GM19035 (cell line): ENCODE data around the gene DDA1.

Experiments
- ATAC-seq: cut with Tn5 transposase; IDR thresholded peaks from one replicate; pipeline ENCODE4 v1.9.1; 2021; ENCODE audit not compliant: unreplicated experiment

Gene DDA1

DNA sequence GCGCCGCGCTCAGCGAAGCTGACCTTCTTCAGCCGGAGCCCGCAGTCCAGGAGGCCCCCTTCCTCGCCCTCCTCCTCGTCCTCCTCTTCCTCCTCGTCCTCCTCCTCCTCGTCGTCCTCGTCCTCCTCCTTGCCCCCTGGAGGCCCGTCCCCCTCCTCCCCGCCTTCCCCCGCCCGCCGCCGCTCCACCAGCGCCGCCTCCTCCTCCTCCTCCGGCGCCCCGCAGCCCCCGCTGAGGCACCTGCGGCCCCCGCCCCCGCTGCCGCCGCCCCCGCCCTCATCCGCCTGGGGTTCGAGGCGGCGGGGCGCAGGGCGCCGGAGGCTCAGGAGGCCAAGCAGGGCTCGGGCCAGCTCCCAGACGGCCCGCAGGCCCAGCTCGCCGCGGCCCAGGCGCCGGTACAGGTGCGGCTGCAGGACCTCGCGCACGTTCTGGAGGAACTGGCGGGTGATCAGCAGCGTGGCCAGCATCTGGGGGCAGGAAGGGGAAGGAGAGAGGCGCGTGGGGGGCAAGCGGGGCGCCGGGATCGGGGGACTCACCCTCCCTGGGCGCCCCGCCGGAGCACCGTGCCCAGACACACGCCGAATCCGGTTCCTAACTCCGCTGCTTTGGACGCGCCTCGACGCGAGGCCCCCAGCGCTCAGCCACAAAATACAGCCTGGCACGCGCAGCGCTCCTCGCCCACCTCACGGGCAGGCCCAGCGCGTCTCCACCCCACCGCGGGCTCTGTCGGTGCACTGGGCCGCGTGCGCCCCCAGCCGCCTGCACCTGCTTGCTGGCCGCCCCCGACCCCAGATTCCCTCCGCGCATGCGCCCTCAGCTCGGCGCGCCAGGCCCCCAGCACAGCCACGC lies 19.4 kb downstream of the DDA1 start:
- ATAC-seq, result no peak

DNA sequence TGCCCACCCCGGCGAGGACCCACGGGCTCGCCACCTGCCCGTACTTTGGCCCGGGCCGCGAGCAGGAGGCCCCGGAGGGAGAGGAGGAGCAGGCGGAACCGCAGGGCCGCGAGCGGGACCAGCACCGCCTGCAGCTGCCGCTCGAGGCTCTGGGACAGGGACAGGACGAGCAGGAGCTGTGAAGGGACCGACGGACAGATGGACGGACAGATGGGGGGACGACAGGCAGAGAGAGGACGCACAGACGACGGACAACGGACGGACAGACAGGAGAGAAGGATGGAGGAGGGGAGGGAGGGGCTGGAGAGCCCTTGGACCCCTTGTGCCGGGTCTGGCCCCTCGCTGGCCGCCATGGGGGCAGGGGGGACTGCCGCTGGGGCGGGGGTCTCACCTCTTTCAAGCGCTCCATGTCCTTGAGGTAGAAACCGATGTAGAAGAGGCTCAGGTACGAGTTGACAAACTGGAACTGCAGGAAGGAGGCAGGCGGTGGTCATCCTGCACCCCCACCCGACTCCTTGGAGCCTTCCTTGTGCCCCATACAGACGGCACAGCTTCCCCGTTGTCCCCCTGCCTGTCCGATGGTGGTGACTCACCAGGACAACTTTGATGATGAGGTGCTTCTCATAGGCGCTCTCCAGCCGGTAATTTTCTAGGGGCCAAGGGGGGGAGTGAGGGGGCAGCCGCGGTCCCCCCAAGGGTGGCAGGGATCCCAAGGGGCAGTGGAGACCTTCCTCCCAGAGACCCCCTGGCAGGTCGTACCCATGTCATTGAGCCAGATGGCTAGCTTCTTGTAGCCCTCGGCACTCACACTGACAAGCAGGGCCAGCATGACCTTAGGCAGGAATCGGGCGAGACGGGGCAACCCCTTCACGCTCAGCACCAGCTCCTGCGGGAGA lies 20.3 kb downstream of the DDA1 start:
- ATAC-seq, result no peak

DNA sequence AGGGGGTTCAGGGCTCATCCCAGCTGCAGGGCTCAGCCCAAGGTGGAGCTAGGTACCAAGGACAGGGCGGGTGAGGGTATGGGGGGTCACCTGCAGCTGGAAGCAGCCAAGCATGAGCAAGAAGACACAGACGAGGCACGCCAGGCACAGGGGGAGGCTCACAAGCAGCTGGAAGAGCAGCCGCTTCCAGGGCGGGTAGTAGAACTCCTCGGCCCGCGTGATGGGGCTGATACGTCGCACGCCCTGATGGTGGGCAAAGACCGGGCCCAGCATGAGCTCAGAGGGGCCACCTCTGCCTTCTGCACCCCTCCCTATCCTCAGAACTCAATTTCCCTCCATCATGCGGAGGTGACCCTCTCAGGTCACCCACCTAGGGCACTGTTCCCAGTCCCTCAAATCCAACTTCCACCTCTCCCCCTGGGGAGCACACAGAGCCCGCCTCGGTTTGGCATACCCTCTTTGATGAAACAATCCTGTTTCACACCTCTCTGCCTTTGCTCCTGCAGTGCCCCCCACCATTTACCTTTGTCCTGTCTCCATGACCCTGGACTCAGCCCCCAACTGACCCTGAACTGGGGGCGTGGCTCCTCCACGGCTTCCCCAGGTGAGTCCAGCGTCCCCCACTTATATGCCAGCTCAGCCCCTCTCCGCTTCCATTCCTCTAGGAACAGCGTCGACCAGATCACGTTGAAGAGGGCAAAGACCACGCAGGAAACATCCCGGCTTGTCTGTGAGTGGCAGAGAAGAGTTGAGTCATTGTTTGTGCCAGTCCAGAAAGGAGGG lies 21.1 kb downstream of the DDA1 start:
- no peak for ATAC-seq

- ATAC-seq, result no peak
These were observed 21.7 kb downstream of the DDA1 start for GRCh38 chr19:17331045-17331558.

- no peak for ATAC-seq
These were observed 23.0 kb downstream of the DDA1 start for GRCh38 chr19:17332360-17332676.

GRCh38 chr19:17332677-17333581 lies 23.6 kb downstream of the DDA1 start:
- ATAC-seq, result no peak

GRCh38 chr19:17333611-17334413 lies 24.4 kb downstream of the DDA1 start:
- ATAC-seq, result peak; percentile 5

GRCh38 chr19:17334414-17335409 lies 25.3 kb downstream of the DDA1 start, which contains the start of gene ANO8:
TSS of gene ANO8 (minus strand) at chr19:17334855. CDS start at chr19:17334670, 185 bp downstream.
- ATAC-seq, result peak; percentile 47

DNA sequence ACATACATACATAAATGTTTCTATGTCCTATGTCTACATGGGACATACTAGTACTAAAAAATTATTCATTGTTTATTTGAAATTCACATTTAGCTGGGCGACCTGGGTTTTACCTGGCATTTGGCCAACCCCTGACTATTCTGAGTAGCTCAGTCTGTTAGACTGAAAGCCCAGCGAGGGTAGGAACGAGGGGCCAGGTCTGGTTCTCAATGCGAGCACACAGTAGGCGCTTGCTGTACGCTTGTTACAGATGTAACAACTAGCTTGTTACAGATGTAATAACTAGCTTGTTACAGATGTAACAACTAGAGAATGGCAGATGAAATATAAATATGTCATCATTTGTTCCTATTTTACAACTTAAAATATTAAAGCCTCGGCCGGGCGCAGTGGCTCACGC lies 26.2 kb downstream of the DDA1 start:
- no peak for ATAC-seq

- ATAC-seq, result peak; percentile 78
These were observed 27.7 kb downstream of the DDA1 start, which contains the start of gene GTPBP3 for GRCh38 chr19:17336872-17337674. TSS of gene GTPBP3 (plus strand) at chr19:17337553. CDS start at chr19:17337612, 59 bp downstream.

- peak; percentile 2 for ATAC-seq
These were observed 28.5 kb downstream of the DDA1 start for GRCh38 chr19:17337675-17338432.

DNA sequence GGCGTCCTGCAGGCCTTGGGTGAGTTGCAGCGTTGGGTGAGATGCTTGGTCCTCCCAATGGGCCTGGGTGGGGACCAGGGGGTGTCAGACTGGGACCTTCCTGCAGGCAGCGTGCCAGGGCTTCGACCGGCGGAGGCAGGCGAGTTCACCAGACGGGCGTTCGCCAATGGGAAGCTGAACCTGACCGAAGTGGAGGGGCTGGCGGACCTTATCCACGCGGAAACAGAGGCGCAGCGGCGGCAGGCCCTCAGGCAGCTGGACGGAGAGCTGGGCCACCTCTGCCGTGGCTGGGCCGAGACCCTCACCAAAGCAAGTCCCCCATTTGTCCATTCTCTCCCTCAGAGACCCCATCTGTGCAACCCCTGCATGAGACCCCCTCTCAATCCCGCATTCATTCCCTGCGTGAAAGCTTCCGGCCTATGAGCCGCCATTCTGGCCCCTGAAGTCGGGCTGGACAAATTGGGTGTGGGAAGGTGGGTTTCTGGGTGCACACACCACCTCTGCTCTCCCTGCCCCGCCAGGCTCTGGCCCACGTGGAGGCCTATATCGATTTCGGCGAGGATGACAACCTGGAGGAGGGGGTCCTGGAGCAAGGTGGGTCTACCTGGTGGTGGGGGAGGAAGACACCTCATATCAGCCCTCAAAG lies 29.2 kb downstream of the DDA1 start:
- ATAC-seq, result no peak

- no peak for ATAC-seq
These were observed 29.9 kb downstream of the DDA1 start for GRCh38 chr19:17339088-17339741.

DNA sequence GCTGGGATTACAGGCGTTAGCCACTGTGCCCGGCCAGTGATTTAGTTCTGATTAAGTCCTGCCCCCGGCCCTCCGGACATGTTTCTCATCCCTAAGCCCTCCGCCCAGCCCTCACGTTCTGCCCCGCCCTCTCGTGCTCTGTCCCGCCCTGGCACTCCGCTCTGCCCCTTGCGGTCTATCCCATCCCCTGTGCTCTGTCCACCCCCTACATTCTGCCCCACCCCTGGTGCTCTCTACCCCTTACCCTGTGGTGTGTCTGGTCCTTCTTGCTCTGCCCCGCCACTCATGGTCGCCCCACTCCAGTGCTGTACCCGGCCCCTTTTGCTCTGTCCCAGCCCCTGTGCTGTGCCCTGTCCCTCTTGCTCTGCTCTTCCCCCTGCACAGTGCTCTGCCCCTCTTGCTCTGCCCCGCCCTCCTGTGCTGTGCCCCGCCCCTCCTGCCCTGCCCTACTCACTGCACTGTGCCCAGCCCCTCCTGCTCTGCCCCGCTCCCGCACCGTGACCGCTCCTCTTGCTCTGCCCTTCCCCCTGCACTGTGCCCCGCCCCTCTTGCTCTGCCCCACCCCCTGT lies 31.0 kb downstream of the DDA1 start:
- ATAC-seq, result no peak

- no peak for ATAC-seq
These were observed 31.6 kb downstream of the DDA1 start for GRCh38 chr19:17340871-17341357.
